BE2C (cell line): ENCODE measurements around the gene MEPCE.

Experiments used
- DNase-seq: peaks from one replicate; pipeline ENCODE4 v3.0.0-alpha.2; 2020
- H3K27me3 ChIP-seq: fragments of 250-450 bp; sonication (Bioruptor Pico); 2 replicates; pipeline ENCODE4 v1.5.1; 2020; ENCODE audit warnings: mild to moderate bottlenecking
- H3K36me3 ChIP-seq: fragments of 250-450 bp; sonication (Bioruptor Pico); 2 replicates; pipeline ENCODE4 v1.5.1; 2020; ENCODE audit warnings: mild to moderate bottlenecking
- H3K4me1 ChIP-seq: fragments of 250-450 bp; sonication (Bioruptor Pico); 2 replicates; pipeline ENCODE4 v1.5.1; 2020
- H3K4me3 ChIP-seq: 2 replicates; pipeline ENCODE4 v1.5.1; 2011; ENCODE audit warnings: low read depth, low read length
- H3K9me3 ChIP-seq: fragments of 250-450 bp; sonication (Bioruptor Pico); 2 replicates; pipeline ENCODE4 v1.5.1; 2020
- CTCF ChIP-seq: IDR thresholded peaks from 2 replicates; pipeline ENCODE4 v1.5.1; 2012; ENCODE audit warnings: mild to moderate bottlenecking, low read depth, low read length

Gene MEPCE

GRCh38 chr7:100387695-100388094 lies 41.9 kb upstream of the MEPCE start:
- no peaks in the 10 kb centered on the region; the same call in 1 of the 2 replicates for H3K27me3 ChIP-seq
- DNase-seq = no peak
- no peaks in the 10 kb centered on the region for H3K9me3 ChIP-seq
- no peak for TF ChIP-seq CTCF
- H3K4me3 ChIP-seq = no peak overlapping the region
- no peaks in the 10 kb centered on the region for H3K4me1 ChIP-seq
- no peaks in the 10 kb centered on the region for H3K36me3 ChIP-seq

- Histone ChIP-seq H3K27me3 (no peaks in the 10 kb centered on the region; the same call in 1 of the 2 replicates), H3K36me3 (no peaks in the 10 kb centered on the region), H3K4me1 (no peaks in the 10 kb centered on the region), H3K4me3 (no peak overlapping the region), H3K9me3 (no peaks in the 10 kb centered on the region)
- DNase-seq = no peak
- no peak for TF ChIP-seq CTCF
Measured at GRCh38 chr7:100389437-100390088, 40.1 kb upstream of the MEPCE start.

- no peak for DNase-seq
- Histone ChIP-seq H3K4me1 (no peaks in the 10 kb centered on the region), H3K4me3 (no peak overlapping the region), H3K9me3 (no peaks in the 10 kb centered on the region), H3K27me3 (no peaks in the 10 kb centered on the region; the same call in 1 of the 2 replicates), H3K36me3 (no peaks in the 10 kb centered on the region)
- TF ChIP-seq CTCF = no peak
Measured at GRCh38 chr7:100390286-100391009, 39.2 kb upstream of the MEPCE start.

- Histone ChIP-seq H3K27me3 (no peaks in the 10 kb centered on the region), H3K4me1 (no peaks in the 10 kb centered on the region), H3K9me3 (no peaks in the 10 kb centered on the region), H3K36me3 (no peaks in the 10 kb centered on the region), H3K4me3 (no peak overlapping the region)
- no peak for DNase-seq
- no peak for TF ChIP-seq CTCF
Measured at GRCh38 chr7:100393233-100393905, 36.3 kb upstream of the MEPCE start.

- Histone ChIP-seq H3K4me3 (no peak overlapping the region), H3K36me3 (no peaks in the 10 kb centered on the region), H3K4me1 (no peaks in the 10 kb centered on the region), H3K9me3 (no peaks in the 10 kb centered on the region), H3K27me3 (no peaks in the 10 kb centered on the region)
- TF ChIP-seq CTCF = no peak
- DNase-seq = no peak
Measured at GRCh38 chr7:100394077-100394476, 35.6 kb upstream of the MEPCE start.
